Gastrocnemius medialis (tissue), 4 donors: Measurements from ENCODE around the gene GRB2.

Source experiments
- CTCF ChIP-seq, 5 experiments: fragments of 450-650 bp in 3 of 5; fragments of 200-600 bp in 2 of 5; sonication (generic) in 2 of 5; IDR thresholded peaks in 4 of 5; conservative IDR thresholded peaks in 1 of 5; 1 replicate in 4 of 5; 2 replicates in 1 of 5; pipeline ENCODE4 v1.5.1; 2016 to 2019; ENCODE audit warnings: antibody characterized with exemption in 5 of 5, mild to moderate bottlenecking in 3 of 5, moderate library complexity in 3 of 5
- POLR2A ChIP-seq, 2 donors: fragments of 450-650 bp; IDR thresholded peaks; one replicate each; pipeline ENCODE4 v1.6.1; 2017; ENCODE audit warnings: antibody characterized with exemption in 2 of 2, mild to moderate bottlenecking in 2 of 2, moderate library complexity in 2 of 2

- TF ChIP-seq CTCF (IDR thresholded peaks at IDR 0.05 in 4 of 5, conservative IDR thresholded peaks at IDR 0.05 in 1 of 5), result no peak
- TF ChIP-seq POLR2A (IDR thresholded peaks at IDR 0.05), result no peak
These were observed 8.3 kb downstream of the GRB2 start for GRCh38 chr17:75397217-75397616.
